NCI-H460 (cell line): Measurements from ENCODE around the gene LRP1B. TPM values are rescaled to one million over a fixed set of nuclear protein-coding genes. Genes with fewer than 3 reads are reported as not detected.
"Not testable (repeated sequence)": the region's sequence is repeated elsewhere in the genome, so short reads cannot be mapped to it uniquely, and the experiment has no call there.

ENCODE experiments used
- DNase-seq: peaks from one replicate; pipeline ENCODE4 v3.0.0-alpha.2; 2016; ENCODE audit warnings: low read depth; ENCODE audit errors: extremely low read depth
- total RNA-seq: library from RNA; depleted of rRNA; stranded (reverse); fragments of >200 nt; shearing (Covaris generic); gene quantifications from 2 replicates; pipeline ENCODE4 v1.2.3, GENCODE V29; 2014

LRP1B gene
- total RNA-seq, 1 experiment from 2014 or later: 4.0 TPM

- no peak for DNase-seq
These were observed 224.1 kb downstream of the LRP1B start for GRCh38 chr2:141906678-141907077.

- no peak for DNase-seq
These were observed 230.0 kb downstream of the LRP1B start for GRCh38 chr2:141900826-141901225.

GRCh38 chr2:141899740-141900139 is 231.1 kb downstream of the LRP1B start:
- no peak for DNase-seq

- no peak for DNase-seq
These were observed 241.0 kb downstream of the LRP1B start for GRCh38 chr2:141889788-141890187.

GRCh38 chr2:141888987-141889555 is 241.7 kb downstream of the LRP1B start:
- DNase-seq: no peak

GRCh38 chr2:141887363-141887762 is 243.5 kb downstream of the LRP1B start:
- DNase-seq: no peak

- no peak for DNase-seq
These were observed 252.8 kb downstream of the LRP1B start for GRCh38 chr2:141878016-141878415.

- DNase-seq: no peak
These were observed 258.7 kb downstream of the LRP1B start for GRCh38 chr2:141871913-141872634.

- no peak for DNase-seq
These were observed 261.2 kb downstream of the LRP1B start for GRCh38 chr2:141869572-141869971.

- no peak for DNase-seq
These were observed 266.9 kb downstream of the LRP1B start for GRCh38 chr2:141863964-141864363.

- no peak for DNase-seq
These were observed 274.4 kb downstream of the LRP1B start for GRCh38 chr2:141856215-141856919.

- DNase-seq: no peak
These were observed 282.6 kb downstream of the LRP1B start for GRCh38 chr2:141848191-141848590.

- no peak for DNase-seq
These were observed 286.6 kb downstream of the LRP1B start for GRCh38 chr2:141844231-141844630.

- no peak for DNase-seq
These were observed 295.7 kb downstream of the LRP1B start for GRCh38 chr2:141835103-141835502.

GRCh38 chr2:141828761-141829160 is 302.1 kb downstream of the LRP1B start:
- no peak for DNase-seq

GRCh38 chr2:141824790-141825189 is 306.0 kb downstream of the LRP1B start:
- no peak for DNase-seq

- no peak for DNase-seq
These were observed 309.9 kb downstream of the LRP1B start for GRCh38 chr2:141820893-141821292.

GRCh38 chr2:141815320-141815719 is 315.5 kb downstream of the LRP1B start:
- DNase-seq: not testable (repeated sequence)

GRCh38 chr2:141814150-141814549 is 316.7 kb downstream of the LRP1B start:
- no peak for DNase-seq

- no peak for DNase-seq
These were observed 320.7 kb downstream of the LRP1B start for GRCh38 chr2:141810148-141810547.

GRCh38 chr2:141806090-141806489 is 324.7 kb downstream of the LRP1B start:
- no peak for DNase-seq

- DNase-seq: no peak
These were observed 325.5 kb downstream of the LRP1B start for GRCh38 chr2:141805302-141805701.
